NCI-H1436 treated with DMSO at 0.1 percent for 48 hours (cell line): Measurements from ENCODE around the gene CREBL2.
"Not testable (repeated sequence)": the region's sequence is repeated elsewhere in the genome, so short reads cannot be mapped to it uniquely, and the experiment has no call there.

Experiments used
- DNase-seq: peaks from one replicate; lab custom pipeline; 2025; lab: John Stamatoyannopoulos, UW

Gene CREBL2

DNA sequence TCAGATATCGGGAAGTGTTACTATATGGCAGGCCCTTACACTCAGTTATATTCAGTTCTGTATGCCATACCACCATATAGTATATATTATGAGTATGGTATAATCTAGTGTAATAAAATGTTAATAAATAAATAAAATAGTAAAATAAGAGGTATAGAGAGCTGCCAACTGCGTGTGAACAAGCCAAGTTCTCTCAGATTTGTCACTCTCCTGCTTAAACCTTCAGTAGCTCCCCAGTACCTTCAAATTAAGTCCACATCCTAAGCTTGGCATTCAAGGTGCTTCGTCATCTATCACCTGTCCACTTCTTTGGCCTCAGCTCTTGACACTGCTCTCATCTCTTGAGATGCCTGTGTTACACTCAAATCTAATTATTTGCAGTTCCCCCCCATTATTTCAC lies 12.8 kb upstream of the CREBL2 start:
- no peak for DNase-seq

DNA sequence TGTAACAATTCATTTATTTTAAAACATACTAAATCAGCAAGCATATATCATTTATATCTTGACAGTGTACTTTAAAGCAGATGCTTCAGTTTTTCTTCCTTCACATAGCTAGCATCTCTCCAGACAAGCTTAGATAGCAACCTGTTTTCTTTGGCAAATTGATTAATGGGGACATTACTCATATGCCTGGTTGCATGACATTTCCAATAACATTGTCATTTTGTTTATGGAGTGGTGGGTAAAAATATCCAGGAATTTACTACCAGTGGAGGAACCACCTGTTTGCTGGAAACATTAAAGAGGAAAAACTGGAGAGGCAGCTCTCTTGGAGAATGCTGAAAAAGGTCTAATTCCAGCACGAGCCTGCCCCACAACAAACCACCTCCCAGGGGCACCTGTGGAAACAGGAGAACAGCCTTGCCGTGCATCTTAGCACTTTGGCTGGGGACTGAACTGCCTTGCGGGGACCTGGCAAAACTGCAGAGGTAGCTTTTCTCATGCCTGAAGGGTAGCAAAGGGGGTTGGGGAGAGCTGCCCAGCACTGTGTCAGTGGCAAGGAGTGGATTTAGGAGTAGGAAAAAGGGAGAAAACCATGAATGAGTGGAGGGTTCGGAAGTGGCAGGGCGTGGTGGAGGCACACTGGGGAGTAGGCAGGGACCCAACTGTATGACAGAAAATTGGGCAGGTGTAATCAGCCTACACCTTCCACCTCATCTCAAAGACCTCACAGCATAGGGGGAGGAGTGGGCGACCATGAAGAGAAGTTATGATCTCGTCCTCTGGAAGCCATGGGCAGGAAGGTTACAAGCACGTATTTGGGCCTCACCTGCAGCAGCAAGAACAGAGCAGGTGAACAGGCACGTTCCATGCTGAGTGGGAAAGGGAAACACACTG lies 11.7 kb upstream of the CREBL2 start:
- DNase-seq, result no peak

DNA sequence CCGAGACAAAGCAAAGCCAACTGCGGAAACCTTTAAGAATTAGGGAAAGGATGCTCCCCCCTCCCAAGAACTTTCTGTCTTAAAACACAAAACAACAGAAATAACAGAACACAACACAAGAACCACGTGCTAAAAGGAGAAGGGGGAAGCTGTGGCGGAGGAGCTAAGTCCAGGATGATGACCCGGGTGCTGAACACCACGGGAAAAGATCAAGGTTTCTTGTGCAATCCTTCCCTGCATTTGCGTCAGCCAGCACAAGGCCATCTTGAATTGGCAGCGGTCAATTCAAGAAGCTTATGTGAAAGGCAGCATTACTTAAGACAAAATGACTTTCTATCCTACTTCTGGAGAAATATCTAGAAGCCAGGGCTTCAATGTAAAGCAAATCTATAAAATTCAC lies 11.0 kb upstream of the CREBL2 start:
- no peak for DNase-seq

DNA sequence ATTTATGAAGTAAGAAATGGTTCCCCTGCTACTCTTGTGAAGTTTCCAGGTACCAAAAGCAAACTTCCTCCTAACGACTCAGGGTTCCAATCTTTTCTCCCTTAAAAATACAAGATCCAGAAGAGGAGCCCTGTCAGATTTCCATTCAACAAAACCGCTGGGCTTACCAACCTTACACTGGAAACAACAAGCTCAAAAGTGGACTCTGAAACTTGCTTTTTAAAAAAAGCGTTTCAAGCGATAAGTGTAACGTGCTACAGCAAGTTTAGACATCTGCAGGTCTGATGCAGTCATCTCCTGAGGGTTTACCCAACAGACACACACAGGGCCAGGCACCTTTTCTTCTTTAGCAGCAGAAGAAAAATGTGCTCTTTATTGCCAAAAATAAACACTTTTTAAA lies 6.9 kb upstream of the CREBL2 start:
- no peak for DNase-seq

DNA sequence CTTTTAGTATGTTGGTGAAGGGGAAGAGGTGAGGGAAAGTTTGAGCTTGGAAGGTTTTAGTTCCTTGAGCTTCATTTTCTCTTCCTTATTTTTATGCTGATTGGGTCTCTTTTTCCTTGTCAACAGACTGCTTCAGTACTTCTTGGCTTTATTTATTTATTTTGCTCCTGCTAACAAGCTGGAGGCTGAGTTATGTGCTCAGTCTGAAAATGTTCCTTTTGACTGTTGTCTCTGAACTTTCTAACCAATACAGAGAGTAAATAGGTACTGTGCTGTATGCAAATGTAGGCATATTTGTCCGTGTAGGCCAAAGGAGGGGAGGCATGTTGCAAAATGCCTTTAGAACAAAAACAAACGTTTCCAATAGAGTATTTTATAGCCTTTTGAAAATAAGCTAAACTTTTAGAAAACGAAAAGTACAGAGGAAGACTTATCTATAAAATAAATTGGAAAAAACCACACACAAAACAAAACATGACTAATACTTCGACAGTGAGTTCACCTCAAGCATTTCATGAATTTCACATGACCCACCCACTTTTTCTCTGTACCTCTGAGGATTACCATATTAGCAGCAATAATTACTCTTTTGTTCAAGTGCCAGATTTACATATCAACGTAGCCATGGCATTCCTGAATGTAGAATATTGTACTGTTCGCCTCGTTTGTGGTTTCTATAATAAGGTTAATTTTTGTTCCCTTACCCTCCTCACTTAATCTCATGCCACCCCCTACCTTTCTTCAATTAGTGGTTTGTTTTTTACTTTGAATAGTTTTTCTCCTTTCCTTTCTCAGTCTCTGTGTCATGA lies 4.7 kb upstream of the CREBL2 start:
- no peak for DNase-seq

DNA sequence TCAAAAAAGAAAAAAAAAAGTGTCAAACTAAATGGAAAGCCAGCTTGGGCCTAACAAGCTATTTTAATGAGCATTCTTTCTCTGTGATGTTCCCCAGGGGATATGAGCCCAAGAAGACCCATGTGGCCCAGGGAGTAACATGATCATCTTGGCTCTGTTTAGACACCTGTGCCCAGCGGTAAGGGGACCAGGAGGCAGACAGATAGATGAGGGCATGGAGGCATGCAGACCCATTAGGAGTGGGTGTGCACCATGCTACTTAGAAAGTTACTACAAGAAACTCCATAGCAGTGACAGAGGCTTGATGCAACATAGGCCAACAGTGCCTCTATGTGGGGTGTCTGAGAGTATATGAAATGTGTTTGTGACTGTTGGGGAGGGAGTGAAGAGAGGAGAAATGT lies 3.1 kb upstream of the CREBL2 start:
- DNase-seq, result no peak

DNA sequence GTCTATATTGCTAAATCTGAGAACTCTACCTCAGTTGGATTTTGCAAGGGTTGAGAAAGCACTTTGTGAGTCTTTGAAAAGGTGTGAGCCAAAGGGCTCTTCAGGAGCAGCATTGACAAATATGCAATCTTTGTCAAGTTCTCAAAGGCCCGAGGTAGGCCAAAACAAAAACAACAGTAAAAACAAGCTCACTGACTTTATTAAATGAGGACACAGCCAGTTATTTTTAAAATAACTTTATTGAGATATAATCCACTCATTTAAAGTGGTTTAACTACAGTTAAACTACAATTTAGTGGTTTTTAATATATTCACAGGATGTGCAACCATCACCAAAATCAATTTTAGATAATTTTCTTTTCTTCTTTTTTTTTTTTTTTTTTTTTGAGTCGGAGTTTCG lies 2.0 kb upstream of the CREBL2 start:
- no peak for DNase-seq

DNA sequence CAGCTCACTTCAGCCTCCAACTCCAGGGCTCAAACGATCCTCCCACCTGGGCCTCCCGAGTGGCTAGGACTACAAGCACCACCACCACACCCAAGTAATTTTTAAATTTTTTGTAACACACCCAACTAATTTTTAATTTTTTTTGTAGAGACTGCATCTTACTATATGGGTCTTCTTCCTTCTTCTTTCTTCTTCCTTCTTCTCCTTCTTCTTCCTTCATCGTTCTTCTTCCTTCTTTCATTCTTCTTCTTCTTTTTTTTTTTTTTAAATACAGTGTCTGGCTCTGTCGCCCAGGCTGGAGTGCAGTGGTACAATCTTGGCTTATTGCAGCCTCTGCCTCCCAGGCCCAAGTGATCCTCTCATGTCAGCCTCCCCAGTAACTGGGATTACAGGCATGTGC lies 965 bp upstream of the CREBL2 start:
- DNase-seq, result no peak

DNA sequence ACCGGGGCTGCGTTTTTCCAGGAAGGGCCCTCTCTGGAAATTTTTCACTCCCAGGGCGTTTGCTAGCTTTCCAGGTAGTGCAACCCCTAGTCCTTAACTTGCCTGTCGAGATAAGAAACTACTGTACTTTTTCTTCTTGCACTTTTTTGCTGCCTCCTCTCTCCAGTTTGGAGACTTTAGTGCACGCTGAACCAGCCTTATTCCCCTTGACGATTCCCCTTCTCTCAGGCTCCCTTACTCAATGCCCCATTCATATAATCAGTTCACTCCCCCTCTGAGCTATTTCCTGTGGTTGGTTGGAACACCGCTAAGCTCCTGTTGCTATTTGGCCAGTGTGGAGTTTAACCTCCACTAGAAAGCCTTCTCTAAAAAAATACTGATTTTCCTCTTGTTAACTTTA lies 682 bp downstream of the CREBL2 start:
- no peak for DNase-seq

DNA sequence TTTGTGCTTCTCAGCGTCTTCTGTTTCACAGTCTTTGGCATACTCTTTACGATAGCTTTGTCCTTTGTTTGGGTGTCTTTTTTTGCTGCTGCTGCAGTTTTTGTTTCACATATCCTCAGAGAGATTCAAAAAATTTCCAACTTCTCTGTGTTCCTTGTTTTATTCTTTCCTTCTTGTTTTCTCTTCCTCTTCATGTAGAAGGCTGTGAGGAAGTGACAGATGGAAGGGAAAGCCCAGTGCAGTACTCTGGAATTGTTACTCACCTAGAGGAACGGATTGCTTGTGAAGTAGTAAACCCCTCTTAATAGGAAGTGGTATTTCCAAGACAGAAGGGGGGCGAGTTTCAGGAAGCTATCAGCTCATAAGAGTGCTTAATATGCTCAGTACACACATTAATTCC lies 1.7 kb downstream of the CREBL2 start:
- no peak for DNase-seq

DNA sequence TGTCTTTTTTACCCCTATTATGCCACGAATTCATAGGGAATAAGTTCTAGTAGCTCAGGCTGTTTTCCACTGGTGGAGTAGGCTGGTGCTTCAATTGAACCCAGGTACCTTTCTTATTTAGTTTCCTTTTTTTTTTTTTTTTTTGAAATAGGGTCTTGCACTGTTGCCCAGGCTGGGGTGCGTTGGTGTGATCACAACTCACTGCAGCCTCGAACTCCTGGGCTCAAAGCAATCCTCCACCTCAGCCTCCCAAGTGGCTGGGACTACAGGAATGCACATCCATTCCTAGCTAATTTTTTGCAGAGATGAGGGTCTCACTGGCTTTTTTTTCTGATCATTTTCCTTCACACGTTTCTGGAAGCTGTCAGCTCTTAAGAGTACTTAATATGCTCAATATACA lies 2.7 kb downstream of the CREBL2 start:
- no peak for DNase-seq

DNA sequence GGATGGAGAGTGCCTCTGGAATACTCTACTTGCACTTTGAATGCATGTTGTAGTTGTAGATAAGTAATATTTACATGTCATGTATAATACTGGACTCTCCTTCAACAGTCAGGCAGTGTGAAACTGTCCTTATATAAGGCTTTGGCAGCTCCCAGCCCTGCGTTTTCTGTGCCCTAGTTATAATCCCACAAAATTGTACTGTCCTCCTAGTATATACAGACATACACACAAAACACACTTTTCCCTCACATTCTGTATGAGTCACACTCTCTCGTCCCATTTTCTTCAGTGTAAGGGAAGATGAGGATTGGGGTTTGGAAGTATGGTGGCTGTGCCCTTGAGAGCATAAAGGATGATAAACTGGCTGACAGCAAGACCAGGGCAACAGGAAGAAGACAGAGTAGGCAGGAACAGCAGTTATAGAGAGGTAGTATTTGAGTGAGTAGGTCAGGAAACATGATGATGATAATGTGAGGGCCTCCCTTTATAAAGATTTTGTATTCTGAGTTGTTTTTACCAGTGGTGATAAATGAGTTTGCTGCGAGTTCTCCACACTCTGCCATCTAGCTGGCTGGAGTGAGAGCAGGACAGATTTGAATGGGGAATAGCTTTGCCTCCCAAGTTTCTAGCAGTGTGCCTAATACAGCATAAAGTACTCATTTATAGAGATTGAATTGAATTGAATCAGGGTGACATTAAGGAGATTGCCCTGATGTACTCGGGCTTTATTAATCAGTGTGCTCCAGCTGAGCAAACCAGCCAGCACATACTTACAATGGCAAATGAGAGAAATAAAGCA lies 5.0 kb downstream of the CREBL2 start:
- DNase-seq, result no peak

DNA sequence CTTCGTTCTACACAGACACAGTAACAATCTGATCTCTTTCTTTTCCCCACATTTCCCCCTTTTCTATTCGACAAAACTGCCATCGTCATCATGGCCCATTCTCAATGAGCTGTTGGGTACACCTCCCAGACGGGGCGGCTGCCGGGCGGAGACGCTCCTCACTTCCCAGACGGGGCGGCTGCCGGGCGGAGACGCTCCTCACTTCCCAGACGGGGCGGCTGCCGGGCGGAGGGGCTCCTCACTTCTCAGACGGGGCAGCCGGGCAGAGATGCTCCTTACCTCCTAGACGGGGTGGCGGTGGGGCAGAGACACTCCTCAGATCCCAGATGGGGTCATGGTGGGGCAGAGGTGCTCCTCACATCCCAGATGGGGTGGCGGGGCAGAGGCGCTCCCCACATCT lies 6.4 kb downstream of the CREBL2 start:
- DNase-seq, result not testable (repeated sequence)

DNA sequence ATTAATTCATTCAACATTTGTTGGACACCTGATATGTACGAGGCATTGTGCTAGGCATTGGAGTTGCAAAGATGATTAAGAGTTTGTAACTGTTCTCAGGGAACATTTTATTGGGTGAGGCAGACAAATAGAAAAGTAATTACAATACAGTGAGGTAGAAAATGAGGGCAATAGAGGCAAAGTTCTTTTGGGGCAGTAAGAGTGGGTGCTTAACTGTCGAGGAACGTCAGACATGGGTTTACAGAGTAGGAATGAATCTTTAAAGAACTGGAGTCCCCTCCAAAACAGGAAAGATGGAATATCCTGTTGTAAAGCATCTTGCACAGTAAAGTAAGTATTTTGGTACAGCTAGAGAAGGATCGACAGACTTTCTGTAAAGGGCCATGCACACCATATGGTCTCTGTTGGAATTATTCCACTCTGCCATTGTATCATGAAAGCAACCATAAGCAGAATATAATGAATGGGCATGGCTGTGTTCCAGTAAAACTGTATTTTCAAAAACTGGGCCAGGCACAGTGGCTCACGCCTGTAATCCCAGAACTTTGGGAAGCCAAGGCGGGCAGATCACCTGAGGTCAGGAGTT lies 9.1 kb downstream of the CREBL2 start:
- no peak for DNase-seq

DNA sequence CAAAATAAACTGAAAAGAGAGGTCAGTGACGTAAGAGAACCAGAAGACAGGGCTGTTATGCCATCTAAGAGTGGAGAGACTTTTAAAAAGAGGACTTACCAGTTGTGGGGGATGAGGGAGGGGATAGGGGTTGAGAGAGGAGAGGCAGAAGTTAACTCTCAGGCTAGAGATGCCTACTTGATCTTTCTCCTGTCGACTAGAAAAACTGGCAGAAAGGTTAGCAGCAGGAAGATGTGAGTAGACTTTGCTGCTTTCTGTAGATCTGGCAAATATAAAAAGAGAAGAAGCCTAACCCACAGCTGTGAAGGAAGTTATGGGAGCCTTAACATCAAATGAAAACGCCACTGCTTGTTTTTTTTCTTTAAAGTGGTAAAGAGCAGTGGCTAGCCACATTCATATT lies 10.7 kb downstream of the CREBL2 start:
- DNase-seq, result no peak

DNA sequence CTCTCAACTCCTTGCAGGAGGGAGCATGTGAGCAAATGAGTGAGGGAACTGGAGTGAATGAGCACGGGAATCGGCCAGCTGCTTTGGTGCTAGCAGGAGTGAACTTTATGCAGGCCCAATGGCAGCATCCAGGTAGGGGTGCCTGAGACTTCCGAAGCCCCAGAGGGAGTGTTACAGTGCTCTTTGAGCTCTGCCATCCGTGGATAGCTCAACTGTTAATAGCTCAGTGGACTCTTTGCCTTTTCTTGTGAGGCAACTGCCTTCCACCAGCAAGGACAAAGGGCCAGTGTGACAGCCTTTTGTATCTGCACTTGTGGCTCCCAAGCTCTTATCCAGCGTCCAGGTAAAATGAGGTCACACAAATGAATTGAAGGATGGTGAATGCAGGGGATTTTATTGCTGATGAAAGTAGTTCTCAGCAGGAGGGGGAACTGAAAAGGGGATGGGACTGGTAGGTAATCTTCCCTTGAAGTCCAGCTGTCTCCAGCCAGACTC lies 12.9 kb downstream of the CREBL2 start:
- DNase-seq, result no peak

DNA sequence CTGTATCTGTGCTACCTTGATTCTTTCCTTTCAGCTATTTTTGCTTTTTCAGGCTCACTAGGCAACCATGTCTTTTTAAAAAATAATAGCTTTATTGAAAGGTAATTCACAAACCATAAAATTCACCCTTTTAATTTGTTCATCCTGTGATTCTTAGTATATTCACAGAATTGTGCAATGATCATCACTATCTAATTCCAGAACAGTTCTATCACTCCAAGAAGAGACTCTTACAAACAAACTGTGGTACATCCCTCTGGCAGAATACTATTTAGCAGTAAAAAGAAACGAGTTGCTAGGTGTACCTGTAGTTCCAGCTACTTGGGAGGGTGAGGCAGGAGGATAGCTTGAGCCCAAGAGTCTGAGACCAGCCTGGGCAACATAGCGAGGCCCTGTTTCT lies 14.8 kb downstream of the CREBL2 start:
- no peak for DNase-seq

DNA sequence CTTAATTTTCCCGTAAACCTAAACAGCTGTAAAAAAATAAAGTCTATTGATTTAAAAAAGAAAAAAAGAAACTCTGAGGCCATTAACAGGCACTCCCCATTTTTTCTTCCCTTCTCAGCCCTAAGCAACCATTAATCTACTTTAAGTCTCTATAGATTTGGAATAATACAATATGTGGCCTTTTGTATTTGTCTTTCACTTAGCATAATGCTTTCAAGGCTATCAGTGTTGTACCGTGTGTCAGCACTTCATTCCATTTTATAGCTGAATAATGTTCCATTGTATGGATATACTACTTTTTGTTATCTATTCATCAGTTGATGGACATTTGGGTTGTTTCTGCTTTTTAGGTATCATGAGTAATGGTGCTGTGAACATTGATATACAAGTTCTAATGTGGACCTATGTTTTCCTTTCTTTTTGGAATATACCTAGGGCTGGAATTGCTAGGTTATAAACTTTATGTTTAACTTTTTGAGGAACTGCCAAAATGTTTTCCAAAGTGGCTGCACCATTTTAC lies 15.7 kb downstream of the CREBL2 start:
- DNase-seq, result no peak

DNA sequence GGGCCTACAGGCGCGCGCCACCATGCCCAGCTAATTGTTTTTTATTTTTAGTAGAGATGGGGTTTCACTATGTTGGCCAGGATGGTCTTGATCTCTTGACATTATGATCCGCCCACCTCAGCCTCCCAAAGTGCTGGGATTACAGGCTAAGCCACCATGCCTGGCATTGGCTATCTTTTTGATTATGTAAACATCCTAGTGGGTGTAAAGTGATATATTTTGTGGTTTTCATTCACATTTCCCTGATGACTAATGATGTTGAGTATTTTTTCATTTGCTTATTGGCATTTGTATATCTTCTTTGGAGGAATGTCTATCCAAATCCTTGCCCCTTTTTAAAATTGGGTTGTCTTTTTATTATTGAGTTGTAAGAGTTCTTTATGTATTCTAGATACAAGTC lies 16.3 kb downstream of the CREBL2 start:
- no peak for DNase-seq

DNA sequence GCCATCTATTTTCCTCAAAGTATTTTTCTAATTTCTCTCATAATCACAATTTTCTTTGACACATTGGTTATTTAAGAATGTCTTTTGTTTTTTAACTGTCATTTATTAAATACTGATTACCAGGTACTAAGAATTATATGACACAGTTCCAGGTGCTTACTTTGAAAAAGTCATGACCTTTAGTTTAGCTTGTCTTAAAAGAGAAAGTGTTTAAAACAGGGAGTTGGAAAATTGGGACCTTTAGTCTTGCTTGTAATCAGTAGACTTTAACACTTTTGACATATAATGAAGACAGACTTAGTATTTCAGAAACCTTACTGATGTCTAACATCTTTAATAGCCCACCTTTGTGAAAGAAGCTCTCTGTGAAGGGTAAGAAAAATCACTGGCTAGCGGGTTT lies 19.2 kb downstream of the CREBL2 start:
- no peak for DNase-seq

DNA sequence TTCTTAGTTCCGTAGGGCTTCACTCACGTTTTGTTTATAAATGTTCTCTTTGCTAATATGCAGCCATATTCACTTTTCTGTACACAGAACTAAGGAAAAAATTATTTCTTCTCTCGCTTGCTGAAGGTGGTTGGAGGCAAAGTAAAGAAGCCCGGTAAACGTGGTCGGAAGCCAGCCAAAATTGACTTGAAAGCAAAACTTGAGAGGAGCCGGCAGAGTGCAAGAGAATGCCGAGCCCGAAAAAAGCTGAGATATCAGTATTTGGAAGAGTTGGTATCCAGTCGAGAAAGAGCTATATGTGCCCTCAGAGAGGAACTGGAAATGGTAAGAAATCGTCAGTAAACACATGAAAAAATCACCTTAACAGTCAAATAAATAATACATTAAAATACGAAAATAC lies 24.0 kb downstream of the CREBL2 start:
- DNase-seq, result no peak

DNA sequence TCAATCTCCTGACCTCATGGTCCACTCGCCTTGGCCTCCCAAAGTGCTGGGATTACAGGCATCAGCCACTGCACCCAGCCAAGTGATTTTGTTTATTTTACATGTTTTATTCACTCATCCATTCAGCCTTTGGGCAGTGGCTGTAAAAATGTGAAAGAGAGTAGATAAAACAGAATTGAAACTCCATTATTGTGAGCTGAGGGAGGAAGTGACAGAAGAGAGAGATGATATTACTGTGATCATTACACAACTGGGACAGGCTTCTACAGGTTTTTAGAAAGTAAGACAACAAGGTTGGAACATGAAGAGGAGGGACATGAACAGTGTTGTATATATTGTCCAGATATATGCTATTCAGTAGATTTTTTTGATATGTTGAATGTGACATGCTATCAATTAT lies 25.0 kb downstream of the CREBL2 start:
- DNase-seq, result no peak
